Measurements from ENCODE around the gene SORCS3.

GRCh38 chr10:105171945-105172344, 530.9 kb downstream of the SORCS3 start:
- TF ChIP-seq POLR2AphosphoS5 (IDR thresholded peaks at IDR 0.05) (no peak), CTCF (IDR thresholded peaks at IDR 0.05) (no peak), POLR2A (IDR thresholded peaks at IDR 0.05) (no peak)
